GM19193 (cell line): ENCODE data around the gene HOOK2.

Experiments
- POLR2A ChIP-seq: IDR thresholded peaks from 4 replicates; pipeline ENCODE4 v1.6.1; 2011; ENCODE audit not compliant: insufficient read depth, insufficient read length; ENCODE audit errors: extremely low read depth

HOOK2 gene

DNA sequence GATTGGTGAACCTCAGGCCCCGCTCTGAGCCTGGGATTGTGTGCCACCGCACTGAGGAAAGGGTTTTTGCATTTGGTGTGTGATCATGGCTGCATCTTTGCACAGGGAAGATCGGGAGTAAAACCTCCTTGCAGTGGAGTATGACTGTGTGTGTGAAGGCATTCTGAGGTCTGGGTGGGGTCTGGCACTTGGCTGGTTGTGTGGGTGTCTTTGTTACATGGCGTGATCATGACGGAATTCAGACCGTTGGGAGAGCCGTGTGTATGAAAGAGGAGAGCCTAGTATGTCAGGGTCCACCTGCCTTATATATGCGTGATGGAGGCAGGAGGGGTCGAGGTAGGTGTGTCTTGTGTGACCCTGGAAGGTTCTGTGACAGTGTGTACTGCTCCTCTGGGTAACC is 24.5 kb downstream of the HOOK2 start:
- TF ChIP-seq POLR2A: no peak

DNA sequence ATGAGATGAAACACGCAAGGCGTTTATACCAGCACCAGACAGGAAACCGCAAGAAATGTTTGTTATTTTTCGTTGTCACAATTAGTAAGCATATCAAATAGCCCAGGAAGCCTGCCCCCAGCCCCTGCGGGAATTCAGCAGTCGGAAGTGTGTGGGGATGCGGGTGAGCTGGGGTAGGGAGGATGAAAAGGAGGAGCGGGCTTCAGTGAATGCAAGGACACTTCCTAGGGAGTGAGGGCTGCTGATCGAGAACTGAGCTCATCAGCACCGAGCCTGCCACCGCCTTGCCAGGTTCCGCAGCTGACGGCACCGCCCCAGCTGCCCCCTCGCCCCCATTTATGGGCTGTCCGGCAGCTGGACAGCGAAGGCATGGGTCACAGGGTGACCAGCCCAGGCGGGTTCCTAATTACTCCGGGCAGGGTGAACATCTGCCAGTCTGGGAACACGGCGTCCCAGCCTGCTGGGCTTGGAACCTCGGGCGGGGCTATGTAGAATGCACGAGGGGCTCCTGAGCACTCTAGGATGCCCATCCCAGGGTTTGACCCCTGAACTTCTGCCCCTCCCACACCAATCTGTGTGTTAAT is 25.3 kb downstream of the HOOK2 start:
- no peak for TF ChIP-seq POLR2A

DNA sequence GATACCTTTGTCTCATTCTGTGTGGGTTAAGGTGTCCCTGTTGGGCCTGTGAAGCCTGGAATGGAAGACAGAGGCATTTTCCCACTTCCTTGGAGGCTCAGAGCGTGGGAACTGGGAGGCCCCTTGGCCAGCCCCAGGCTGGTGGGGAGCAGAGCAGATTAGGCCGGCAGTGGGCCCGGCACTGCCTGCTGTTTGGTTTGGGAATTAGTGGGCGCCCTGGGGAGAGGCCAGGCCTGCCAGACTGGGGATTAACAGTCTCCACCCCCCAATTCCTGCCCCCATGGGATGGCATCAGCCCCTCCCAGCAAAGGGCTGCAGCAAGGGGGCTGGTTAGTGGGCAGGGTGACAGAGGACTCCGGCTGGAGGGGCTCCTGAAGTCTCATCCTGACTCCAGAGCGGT is 26.9 kb downstream of the HOOK2 start:
- TF ChIP-seq POLR2A: no peak

DNA sequence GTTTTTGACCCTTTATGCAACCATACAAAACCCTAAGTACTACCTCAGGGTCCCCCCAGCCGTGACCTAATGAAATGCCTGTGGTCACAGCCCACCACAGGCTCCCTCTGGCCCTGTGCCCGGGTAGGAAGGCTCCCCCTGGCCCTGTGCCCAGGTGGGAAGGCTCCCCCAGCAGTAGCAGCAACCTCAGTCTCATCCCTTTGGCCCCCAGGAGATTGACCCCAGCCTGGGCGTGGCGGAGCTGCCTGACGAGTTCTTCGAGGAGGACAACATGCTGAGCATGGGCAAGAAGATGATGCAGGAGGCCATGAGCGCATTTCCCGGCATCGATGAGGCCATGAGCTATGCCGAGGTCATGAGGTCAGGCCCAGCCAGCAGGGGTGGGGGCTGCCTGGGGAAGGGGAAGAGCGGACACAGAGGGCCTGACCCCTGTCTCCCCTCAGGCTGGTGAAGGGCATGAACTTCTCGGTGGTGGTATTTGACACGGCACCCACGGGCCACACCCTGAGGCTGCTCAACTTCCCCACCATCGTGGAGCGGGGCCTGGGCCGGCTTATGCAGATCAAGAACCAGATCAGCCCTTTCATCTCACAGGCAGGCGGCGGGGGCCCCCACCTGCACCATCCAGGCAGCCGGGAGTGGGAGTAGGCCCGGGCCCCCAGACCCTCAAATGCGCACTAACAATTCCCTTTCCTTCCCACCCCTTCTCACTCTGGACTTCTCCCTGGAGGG is 30.0 kb downstream of the HOOK2 start:
- TF ChIP-seq POLR2A: no peak

DNA sequence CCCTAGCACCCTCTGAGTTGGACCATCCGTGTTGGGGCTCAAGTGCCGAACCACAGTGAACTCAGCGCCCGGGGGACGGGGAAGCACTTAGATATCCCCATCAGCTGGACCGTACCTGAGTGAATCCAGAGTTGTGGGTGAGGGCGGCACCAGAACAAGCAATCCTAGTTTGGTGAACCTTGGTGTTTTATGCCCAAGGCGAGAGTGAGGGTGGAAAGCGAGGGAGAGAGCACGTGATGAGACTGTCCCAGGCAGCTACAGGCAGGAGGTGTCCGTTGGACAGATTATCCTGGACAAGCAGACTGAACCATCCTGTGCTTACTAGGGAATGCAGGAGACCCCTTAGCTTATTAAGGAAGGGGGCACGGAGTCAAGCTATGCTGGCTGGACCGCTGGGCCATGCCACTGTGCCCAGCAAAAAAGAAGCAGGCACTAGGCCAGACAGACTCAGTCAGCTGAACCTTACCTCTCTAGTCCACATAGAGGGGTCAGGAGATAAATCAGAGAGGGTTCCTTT is 37.5 kb downstream of the HOOK2 start:
- TF ChIP-seq POLR2A: no peak

DNA sequence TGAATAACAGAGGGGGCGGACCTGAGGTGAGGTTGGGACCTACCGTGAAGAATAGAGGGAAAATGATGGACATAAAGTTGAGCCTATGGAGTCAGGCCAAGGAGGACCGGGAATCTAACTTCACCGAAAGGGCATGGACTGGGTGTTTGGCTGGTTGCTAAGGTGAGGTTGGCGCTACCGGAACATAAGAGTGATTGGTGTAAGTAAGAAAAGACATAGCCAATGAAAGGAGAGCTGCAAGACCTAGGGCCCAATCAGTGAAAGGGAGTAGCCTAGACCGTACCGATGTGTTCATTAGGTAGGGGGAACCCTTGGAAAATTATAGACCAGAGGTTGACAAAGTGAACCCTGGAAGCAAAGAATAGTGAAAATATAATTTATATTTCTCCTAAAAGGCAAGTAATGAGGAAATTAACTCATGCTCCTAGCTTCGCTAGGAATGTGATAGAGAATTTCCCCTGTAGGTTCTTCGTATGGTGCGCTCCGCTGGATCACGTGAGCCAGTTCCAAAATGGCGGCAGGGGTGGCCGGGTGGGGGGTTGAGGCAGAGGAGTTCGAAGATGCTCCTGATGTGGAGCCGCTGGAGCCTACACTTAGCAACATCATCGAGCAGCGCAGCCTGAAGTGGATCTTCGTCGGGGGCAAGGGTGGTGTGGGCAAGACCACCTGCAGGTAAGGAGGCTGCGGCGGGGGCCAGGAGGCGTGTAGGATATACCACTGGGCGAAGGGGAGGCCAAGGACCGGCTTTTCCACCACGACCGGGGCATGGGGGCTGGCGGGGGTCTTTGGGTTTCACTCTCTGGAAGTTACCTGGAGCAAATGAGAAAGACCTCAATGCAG is 38.1 kb downstream of the HOOK2 start, which contains the start of gene GET3:
GET3 (plus strand) TSS at position 503 of the 840 bp plus-strand sequence; CDS start at position 512, 9 bp downstream.
- TF ChIP-seq POLR2A: peak; percentile 91

DNA sequence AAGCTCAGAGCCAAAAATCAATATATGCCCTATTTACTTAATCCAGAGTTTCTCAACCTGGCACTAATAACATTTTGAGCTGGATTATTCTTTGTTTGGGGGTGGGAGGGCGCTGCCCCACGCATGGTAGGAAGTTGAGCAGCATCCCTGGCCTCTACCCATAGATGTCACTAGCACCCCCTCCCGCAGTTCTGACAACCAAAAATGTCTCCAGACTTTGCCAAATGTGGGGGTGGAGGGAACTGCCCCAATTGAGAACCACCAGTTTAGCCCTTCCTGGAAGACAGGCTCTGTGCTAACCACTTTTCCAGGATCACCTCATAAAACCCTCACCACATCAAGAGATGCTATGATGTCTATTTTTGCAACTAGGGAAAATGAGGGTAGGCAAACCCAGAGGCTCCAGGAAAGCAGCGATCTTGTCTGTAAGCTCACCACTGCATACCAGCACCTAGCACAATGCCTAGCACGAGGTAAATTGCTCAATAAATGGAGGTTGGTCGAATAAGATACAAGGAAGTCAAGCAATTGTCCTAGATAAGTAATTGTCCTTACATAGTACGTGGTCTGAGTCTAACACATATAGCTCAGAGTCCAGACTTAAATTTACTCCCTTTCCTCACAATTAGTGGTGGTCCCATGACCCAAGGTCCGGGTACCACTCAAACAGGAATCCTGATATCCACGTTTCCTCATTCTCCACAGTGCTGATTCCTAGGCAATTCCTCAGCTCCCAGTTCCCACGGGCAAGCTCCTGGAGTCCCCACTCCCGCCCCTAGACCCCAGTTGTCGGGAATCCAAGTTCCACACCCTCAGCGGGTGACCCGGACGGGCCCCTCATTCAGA is 41.8 kb downstream of the HOOK2 start:
- TF ChIP-seq POLR2A: no peak

DNA sequence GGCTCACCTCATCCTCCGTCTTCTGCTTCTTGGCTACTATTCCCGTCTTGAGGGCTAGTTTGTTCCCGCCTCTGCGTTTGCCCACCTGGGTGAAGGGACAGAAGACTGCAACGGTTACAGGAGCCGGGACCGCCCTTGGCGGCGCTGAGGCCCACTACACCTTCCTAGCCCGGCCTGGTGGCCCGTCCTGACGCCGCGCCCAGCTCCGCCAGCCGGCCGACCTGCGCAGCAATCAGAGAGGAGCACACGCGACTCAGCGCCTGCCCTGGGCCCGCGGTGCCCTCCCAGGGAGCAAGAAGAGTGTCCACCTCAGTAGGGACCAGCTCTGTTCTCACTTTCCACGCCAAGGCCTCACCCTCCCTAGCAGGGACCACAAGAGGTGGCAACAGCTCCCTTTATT is 44.0 kb downstream of the HOOK2 start:
- no peak for TF ChIP-seq POLR2A

DNA sequence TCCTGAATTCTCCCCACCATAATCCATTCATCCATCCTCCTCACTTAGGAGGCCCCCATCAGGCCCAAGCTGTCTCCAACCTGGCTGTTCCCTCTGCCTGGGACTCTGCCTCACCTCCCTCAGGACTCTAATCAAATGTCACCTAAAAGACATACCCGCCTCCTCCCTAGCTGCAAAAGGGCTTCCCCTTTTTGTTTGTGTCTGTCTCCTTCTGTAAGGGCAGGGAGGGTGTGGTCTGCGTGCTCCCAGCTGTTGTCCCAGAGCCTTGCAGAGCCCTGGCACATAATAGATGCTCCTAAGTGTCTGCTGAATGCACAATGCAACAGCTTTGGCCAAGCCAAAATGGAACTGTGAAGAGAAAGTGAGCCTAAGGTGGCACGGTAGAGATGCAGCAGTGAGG is 45.3 kb downstream of the HOOK2 start:
- no peak for TF ChIP-seq POLR2A

DNA sequence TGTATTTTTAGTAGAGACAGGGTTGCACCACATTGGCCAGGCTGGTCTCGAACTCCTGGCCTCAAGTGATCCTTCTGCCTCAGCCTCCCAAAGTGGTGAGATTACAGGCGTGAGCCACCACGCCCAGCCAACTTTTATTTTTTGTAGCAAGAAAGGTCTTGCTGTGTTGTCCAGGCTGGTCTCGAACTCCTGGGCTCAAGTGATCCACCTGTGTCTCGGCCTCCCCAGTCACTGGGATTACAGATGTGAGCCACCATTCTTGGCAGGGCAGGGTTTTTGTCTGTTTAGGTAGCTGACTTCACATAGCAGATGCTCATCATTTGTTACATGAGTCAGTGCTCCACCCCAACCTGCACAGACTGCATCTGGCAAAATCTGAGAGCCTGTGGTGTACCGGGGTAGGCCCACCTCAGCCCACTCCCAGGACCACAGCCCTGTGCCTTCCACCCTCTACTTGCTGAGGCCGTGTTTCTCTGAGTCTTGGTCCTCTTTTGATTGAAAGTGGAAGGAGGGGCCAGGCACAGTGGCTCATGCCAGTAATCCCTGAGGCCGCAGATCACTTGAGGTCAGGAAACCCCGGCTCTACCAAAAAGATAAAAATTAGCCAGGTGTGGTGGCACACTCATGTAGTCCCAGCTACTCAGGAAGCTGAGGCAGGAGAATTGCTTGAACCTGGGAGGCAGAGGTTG is 47.5 kb downstream of the HOOK2 start:
- TF ChIP-seq POLR2A: no peak

DNA sequence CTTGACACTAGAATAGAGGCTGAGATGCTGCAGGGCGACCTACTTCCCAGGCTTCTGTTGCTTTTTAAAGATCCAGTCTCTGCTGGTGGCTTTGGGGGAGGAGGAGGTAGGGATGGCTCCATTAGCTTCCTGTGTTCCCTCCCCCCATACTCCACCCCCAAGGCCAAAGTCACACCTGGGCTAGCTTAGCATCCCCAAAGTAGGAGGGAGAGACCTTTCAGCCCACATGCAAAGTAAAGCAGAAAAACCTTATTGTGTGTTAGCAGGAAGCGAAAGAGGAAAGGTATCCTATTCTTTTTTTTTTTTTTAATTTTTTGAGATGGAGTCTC is 48.4 kb downstream of the HOOK2 start:
- TF ChIP-seq POLR2A: no peak

DNA sequence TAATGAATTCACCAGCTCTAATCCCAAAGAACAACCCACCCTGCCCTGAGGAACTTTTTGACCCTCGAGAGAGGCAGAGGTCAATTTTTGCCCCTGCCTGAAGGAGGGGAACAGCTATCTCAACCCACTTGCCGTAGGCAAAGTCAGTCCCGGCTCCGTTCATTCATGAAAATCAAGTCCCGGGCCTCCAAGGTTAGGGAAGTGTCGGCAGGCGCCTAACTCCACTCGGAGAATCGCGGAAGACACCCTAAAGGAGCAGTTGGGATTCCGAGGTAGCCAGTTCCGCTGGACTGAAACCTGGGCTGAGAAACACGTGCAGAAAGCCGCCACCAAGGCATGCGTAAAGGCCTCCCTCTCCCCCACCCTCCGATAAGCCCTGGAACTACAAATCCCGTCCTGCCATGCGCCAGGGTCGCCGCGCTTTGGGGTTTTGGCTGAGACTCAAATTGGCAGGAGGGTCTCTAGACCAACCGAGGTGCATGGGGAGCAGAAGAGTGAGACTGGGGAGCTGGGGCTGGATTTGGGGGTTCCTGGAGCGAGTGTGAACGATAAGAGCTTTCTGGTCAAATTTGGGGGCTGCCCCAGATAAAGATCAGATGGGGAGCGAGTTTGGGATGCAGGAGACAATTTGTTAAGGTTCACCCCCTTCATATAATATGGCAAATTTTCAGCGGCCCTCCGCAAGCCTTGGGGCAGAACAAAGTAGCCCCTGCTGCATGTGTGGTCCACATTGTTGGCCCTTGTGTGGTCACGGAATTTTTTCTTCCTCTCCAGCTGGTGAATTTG is 51.5 kb downstream of the HOOK2 start, which contains the start of gene TNPO2:
TNPO2 (minus strand) TSS at position 292 of the 786 bp plus-strand sequence. CDS start 2,955 bp downstream, outside the sequence.
- peak; percentile 58 for TF ChIP-seq POLR2A

DNA sequence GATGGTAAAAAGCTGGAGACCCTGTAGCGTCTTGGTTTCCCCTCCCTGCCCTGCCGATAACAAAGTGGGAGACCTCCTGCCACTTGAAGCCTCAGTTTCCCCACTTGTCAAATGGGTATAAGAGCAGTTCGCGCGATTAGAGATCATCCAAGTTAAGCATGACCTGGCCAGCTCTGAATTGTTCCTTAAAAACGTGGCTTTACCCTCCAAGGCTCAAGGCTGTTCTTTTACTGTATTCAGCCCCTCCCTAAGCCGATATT is 52.0 kb downstream of the HOOK2 start:
- TF ChIP-seq POLR2A: no peak

DNA sequence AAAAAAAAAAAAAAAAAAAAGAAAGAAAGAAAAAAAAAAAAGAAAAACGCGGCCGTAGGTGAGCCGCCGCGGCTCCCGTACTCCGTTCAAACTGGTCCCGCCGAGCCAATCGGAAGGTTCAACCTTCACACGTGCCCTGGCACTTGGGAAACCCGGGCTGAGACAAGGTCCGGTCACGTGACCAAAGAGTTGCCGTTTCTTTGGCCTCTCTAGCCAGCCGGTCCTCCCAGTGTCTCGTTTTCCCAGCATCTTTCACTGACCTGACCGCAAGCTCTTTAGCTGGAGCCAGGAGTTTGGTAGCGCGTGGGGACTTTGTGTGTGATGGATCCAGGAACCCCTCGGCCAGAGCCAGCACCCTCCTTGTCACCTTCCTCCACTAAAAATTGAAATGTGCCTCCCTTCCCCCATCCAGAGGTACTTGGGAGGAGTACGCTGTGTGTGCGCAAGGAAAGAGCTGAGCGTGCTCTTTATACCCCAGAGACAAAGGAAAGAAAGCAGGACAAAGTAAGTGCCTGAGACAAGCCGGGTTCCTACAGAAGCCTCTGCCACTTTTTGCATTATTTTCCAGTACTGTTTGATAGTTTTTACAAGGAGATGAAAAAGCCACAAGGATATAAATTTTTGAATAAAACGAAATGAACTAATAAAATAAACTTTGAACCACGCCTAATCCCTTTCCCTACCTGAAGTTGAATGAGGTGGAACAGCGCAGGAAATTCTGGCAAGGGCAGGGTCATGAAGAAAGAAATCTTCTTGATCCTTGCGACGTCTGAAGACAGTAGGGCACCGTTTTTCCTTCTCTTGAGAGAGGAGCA is 52.6 kb downstream of the HOOK2 start:
- peak; percentile 37 for TF ChIP-seq POLR2A
